ENCODE results near the gene ARHGAP22. TPM values are rescaled to one million over a fixed set of nuclear protein-coding genes. Genes with fewer than 3 reads are reported as not detected.

ARHGAP22 gene
- total and polyA plus RNA-seq, 2 experiments from 2014 or later = 4.8 to 10.7 TPM

DNA sequence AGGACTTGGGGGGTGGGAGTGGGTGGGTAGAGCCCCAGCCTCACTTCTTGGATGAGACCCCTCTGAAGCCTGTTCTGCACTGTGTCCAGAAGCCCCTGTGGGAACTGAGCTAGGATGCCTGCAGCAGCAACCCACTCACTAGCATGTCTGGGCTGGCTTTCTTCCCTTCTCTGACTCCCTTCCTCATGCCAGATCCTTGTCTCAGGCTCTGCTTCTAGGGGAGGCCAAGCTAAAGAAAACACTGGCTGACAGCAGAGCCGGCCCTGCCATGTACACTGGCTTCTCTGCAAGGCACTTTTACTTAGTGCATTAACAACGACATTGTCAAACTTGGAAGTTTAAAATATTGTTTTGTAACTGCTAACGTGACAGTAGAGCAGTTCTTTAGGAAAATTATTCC, 50.2 kb downstream of the ARHGAP22 start:
- H3K4me1 Mint-ChIP-seq = peaks cover 13% of the 10 kb centered on the region; the same call in 2 of the 3 replicates
- H3K27ac Mint-ChIP-seq = no peak overlapping the region

More for the DNA sequence above, 50.2 kb downstream of the ARHGAP22 start:
- Histone ChIP-seq H3K4me1 (ENCODE audit: insufficient read depth) (no peaks in the 10 kb centered on the region), H2AFZ (no peak overlapping the region), H3K9me2 (ENCODE audit: insufficient read depth) (no peaks in the 10 kb centered on the region), H4K20me1 (replicated peaks; ENCODE audit: insufficient read depth) (no peaks in the 10 kb centered on the region), H3K27ac (ENCODE audit: low read depth) (no peak overlapping the region), H3F3A (replicated peaks; ENCODE audit: low read depth) (no peaks in the 10 kb centered on the region), H3K4me3 (no peak overlapping the region), H3K79me2 (replicated peaks; ENCODE audit: insufficient read depth) (no peaks in the 10 kb centered on the region), H3K36me3 (ENCODE audit: insufficient read depth) (no peaks in the 10 kb centered on the region), H3K27me3 (ENCODE audit: insufficient read depth) (no peaks in the 10 kb centered on the region), H3K4me2 (no peak overlapping the region)
- ATAC-seq (no peak), DNase-seq (ENCODE audit: low spot score) (no peak)
- Mint-ChIP-seq H3K4me3 (no peak overlapping the region), H3K27me3 (ENCODE audit: insufficient read depth, low read depth, poor library complexity) (peaks cover 8% of the 10 kb centered on the region), H3K9me3 (peaks cover 4% of the 10 kb centered on the region), H3K36me3 (ENCODE audit: low read depth) (no peaks in the 10 kb centered on the region)
- no peak for TF ChIP-seq POLR2AphosphoS5 (IDR thresholded peaks at IDR 0.05; ENCODE audit: low read depth)
- TF ChIP-seq NANOG (IDR thresholded peaks at IDR 0.05; ENCODE audit: borderline replicate concordance) = no peak
- TF ChIP-seq, protein P1, sequence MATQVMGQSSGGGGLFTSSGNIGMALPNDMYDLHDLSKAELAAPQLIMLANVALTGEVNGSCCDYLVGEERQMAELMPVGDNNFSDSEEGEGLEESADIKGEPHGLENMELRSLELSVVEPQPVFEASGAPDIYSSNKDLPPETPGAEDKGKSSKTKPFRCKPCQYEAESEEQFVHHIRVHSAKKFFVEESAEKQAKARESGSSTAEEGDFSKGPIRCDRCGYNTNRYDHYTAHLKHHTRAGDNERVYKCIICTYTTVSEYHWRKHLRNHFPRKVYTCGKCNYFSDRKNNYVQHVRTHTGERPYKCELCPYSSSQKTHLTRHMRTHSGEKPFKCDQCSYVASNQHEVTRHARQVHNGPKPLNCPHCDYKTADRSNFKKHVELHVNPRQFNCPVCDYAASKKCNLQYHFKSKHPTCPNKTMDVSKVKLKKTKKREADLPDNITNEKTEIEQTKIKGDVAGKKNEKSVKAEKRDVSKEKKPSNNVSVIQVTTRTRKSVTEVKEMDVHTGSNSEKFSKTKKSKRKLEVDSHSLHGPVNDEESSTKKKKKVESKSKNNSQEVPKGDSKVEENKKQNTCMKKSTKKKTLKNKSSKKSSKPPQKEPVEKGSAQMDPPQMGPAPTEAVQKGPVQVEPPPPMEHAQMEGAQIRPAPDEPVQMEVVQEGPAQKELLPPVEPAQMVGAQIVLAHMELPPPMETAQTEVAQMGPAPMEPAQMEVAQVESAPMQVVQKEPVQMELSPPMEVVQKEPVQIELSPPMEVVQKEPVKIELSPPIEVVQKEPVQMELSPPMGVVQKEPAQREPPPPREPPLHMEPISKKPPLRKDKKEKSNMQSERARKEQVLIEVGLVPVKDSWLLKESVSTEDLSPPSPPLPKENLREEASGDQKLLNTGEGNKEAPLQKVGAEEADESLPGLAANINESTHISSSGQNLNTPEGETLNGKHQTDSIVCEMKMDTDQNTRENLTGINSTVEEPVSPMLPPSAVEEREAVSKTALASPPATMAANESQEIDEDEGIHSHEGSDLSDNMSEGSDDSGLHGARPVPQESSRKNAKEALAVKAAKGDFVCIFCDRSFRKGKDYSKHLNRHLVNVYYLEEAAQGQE (IDR thresholded peaks at IDR 0.05; ENCODE audit: unreplicated experiment) = no peak
- TF ChIP-seq EZH2phosphoT487 (IDR thresholded peaks at IDR 0.05; ENCODE audit: unreplicated experiment) = no peak
- TF ChIP-seq ZNF331 (CRISPR knock-in tag; IDR thresholded peaks at IDR 0.05; ENCODE audit: low read depth) = no peak
- no peak for TF ChIP-seq EZH2 (IDR thresholded peaks at IDR 0.05; ENCODE audit: low read depth, unreplicated experiment)
- no peak for TF ChIP-seq CREB1 (CRISPR knock-in tag; IDR thresholded peaks at IDR 0.05; ENCODE audit: low read depth)
- TF ChIP-seq, protein P2, sequence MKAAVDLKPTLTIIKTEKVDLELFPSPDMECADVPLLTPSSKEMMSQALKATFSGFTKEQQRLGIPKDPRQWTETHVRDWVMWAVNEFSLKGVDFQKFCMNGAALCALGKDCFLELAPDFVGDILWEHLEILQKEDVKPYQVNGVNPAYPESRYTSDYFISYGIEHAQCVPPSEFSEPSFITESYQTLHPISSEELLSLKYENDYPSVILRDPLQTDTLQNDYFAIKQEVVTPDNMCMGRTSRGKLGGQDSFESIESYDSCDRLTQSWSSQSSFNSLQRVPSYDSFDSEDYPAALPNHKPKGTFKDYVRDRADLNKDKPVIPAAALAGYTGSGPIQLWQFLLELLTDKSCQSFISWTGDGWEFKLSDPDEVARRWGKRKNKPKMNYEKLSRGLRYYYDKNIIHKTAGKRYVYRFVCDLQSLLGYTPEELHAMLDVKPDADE (IDR thresholded peaks at IDR 0.05) = no peak
- TF ChIP-seq ZNF114 (CRISPR knock-in tag; IDR thresholded peaks at IDR 0.05) = no peak
- TF ChIP-seq, protein P3, sequence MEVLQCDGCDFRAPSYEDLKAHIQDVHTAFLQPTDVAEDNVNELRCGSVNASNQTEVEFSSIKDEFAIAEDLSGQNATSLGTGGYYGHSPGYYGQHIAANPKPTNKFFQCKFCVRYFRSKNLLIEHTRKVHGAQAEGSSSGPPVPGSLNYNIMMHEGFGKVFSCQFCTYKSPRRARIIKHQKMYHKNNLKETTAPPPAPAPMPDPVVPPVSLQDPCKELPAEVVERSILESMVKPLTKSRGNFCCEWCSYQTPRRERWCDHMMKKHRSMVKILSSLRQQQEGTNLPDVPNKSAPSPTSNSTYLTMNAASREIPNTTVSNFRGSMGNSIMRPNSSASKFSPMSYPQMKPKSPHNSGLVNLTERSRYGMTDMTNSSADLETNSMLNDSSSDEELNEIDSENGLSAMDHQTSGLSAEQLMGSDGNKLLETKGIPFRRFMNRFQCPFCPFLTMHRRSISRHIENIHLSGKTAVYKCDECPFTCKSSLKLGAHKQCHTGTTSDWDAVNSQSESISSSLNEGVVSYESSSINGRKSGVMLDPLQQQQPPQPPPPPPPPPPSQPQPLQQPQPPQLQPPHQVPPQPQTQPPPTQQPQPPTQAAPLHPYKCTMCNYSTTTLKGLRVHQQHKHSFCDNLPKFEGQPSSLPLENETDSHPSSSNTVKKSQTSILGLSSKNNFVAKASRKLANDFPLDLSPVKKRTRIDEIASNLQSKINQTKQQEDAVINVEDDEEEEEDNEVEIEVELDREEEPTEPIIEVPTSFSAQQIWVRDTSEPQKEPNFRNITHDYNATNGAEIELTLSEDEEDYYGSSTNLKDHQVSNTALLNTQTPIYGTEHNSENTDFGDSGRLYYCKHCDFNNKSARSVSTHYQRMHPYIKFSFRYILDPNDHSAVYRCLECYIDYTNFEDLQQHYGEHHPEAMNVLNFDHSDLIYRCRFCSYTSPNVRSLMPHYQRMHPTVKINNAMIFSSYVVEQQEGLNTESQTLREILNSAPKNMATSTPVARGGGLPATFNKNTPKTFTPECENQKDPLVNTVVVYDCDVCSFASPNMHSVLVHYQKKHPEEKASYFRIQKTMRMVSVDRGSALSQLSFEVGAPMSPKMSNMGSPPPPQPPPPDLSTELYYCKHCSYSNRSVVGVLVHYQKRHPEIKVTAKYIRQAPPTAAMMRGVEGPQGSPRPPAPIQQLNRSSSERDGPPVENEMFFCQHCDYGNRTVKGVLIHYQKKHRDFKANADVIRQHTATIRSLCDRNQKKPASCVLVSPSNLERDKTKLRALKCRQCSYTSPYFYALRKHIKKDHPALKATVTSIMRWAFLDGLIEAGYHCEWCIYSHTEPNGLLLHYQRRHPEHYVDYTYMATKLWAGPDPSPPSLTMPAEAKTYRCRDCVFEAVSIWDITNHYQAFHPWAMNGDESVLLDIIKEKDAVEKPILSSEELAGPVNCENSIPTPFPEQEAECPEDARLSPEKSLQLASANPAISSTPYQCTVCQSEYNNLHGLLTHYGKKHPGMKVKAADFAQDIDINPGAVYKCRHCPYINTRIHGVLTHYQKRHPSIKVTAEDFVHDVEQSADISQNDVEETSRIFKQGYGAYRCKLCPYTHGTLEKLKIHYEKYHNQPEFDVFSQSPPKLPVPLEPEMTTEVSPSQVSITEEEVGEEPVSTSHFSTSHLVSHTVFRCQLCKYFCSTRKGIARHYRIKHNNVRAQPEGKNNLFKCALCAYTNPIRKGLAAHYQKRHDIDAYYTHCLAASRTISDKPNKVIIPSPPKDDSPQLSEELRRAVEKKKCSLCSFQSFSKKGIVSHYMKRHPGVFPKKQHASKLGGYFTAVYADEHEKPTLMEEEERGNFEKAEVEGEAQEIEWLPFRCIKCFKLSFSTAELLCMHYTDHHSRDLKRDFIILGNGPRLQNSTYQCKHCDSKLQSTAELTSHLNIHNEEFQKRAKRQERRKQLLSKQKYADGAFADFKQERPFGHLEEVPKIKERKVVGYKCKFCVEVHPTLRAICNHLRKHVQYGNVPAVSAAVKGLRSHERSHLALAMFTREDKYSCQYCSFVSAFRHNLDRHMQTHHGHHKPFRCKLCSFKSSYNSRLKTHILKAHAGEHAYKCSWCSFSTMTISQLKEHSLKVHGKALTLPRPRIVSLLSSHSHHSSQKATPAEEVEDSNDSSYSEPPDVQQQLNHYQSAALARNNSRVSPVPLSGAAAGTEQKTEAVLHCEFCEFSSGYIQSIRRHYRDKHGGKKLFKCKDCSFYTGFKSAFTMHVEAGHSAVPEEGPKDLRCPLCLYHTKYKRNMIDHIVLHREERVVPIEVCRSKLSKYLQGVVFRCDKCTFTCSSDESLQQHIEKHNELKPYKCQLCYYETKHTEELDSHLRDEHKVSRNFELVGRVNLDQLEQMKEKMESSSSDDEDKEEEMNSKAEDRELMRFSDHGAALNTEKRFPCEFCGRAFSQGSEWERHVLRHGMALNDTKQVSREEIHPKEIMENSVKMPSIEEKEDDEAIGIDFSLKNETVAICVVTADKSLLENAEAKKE (CRISPR knock-in tag; IDR thresholded peaks at IDR 0.05) = no peak
- no peak for TF ChIP-seq STAT1 (IDR thresholded peaks at IDR 0.05; ENCODE audit: unreplicated experiment)
- TF ChIP-seq, protein P4, sequence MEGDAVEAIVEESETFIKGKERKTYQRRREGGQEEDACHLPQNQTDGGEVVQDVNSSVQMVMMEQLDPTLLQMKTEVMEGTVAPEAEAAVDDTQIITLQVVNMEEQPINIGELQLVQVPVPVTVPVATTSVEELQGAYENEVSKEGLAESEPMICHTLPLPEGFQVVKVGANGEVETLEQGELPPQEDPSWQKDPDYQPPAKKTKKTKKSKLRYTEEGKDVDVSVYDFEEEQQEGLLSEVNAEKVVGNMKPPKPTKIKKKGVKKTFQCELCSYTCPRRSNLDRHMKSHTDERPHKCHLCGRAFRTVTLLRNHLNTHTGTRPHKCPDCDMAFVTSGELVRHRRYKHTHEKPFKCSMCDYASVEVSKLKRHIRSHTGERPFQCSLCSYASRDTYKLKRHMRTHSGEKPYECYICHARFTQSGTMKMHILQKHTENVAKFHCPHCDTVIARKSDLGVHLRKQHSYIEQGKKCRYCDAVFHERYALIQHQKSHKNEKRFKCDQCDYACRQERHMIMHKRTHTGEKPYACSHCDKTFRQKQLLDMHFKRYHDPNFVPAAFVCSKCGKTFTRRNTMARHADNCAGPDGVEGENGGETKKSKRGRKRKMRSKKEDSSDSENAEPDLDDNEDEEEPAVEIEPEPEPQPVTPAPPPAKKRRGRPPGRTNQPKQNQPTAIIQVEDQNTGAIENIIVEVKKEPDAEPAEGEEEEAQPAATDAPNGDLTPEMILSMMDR (conservative IDR thresholded peaks at IDR 0.05; ENCODE audit: low read depth in 2 of 2) = no peak
- no peak for TF ChIP-seq JUNB (IDR thresholded peaks at IDR 0.05; ENCODE audit: unreplicated experiment)

All from GM23338 (cell line).